Activated T-cell treated with anti-CD3 and anti-CD28 coated beads, Interleukin-2, amount 50 U/mL, for 48 hours (primary cell): ENCODE results near the gene FAM3A.

Experiments
- DNase-seq, 2 experiments: peaks; one replicate each; pipeline ENCODE4 v3.0.0-alpha.2; 2020

The FAM3A gene

DNA sequence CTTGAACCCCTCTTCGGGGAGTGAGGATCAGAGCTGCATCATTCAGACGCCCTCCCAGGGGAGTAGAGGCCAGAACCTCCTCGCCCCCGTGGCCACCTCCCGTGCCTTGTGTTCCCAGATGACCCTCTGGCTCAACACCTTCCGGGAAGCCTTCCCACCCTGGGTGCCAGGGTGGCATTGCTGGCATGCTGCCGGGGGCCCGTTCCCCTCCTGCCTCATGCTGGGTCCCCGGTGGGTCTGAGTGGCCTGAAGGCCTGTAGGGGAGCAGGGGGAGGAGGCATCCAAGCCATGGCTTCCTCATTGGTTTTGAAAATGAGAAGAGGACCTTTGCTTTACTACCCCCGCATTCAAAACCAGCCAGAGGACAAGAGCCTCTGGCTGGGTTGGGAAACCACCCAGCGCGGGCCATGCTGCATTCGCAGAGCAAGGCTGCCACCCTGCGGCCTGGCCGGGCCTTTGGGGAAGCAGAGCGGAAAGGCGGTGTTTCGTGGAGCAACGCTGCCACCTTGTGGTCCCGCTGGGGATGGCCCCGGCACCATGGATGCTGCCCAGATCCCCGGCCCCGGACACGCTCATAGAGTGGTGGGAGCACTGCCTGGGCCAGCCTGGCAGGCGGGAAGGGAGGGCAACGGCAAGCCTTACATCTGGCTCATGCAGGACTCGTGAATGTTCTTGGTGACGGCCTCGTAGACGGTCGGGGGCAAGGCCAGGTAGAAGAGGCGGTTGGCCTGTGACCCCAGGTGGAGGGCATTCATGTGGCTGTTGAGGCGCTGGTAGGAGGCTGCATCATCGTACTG is 18.7 kb upstream of the FAM3A start:
- DNase-seq, result peak; percentile 93 to 95

DNA sequence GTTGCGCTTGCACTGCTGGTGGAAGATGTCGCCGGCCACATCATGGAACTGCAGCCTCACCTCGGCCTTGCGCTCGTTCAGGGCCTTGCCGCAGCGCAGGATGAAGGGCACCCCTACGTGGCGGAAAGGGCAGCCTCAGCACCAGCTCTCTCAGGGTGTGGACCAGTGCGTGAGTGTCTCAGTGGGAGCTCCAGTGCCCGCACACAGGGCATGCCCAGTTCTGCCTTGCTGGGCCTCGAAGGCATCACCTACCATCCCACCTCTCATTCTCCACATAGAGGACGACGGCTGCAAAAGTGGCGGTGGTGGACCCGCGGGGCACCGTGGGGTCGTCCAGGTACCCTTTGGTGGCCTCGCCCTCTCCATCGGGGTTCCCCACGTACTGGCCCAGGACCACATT is 16.7 kb upstream of the FAM3A start:
- DNase-seq, result no peak

DNA sequence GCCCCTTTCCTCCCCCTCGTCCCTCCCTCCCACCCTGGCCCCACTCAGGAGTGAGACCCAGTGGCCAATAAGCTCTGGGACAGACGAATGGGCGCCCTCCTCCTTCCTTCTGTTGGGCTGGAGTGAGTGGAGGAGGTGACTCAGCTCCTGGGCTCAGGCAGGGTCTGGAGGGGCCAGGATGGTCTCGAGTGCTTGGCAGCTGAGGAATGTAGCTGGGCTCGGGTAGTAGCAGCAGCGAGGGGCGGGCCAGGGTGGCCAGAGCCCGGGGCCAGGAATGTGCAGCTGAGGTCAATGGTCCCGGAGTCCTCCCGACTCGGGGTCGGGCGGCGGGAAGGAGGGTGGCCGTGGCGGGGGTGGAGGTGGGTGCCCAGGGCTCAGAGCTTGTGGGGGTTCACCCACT is 15.6 kb upstream of the FAM3A start:
- DNase-seq, result no peak

- no peak for DNase-seq
These were observed 14.3 kb upstream of the FAM3A start for GRCh38 chrX:154530286-154530685.

- no peak for DNase-seq
These were observed 13.2 kb upstream of the FAM3A start for GRCh38 chrX:154529206-154529612.

- DNase-seq, result peak; percentile 73 to 76
These were observed 11.1 kb upstream of the FAM3A start for GRCh38 chrX:154526901-154527675.

GRCh38 chrX:154525606-154526490 is 9.8 kb upstream of the FAM3A start:
- DNase-seq, result no peak

GRCh38 chrX:154519389-154519788 is 3.4 kb upstream of the FAM3A start:
- DNase-seq, result no peak

DNA sequence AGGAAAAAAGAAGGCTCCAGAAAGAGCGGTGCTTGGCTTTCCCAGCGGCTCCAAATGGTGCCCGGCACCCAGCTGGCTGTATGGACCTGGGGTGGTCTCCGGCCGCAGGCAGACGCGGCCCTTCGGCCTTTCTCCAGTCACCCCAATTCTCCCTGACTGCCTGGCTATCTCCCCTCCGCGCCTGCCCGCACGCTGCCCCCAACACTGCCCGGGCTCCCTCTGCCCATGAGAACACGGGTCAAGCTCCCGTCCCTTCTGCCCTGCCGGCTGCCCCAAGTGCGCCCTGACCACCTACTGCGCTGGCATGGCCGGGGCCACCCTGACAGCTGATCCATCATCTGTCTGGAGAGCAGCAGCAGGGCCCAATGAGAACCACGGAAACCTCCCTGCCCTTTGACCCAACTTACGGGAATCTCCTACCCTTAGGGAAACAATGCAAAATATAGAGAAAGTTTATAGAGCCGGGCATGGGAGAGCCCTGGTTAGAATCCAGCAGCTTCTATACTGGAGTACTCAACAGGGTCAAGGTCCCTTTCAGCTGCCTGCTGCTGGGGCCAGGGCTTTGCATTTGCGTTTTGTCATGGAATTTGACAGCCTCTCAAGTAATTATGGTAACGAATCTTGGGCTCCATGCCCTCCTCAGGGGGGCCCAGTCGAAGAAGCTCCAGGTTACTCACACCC is 1.2 kb upstream of the FAM3A start:
- no peak for DNase-seq

- no peak for DNase-seq
These were observed 646 bp upstream of the FAM3A start for GRCh38 chrX:154516656-154517100.

- DNase-seq, result peak; percentile 45 to 49
These were observed 704 bp downstream of the FAM3A start for GRCh38 chrX:154515090-154515965.

- DNase-seq, result no peak
These were observed 2.3 kb downstream of the FAM3A start for GRCh38 chrX:154513716-154514115.

DNA sequence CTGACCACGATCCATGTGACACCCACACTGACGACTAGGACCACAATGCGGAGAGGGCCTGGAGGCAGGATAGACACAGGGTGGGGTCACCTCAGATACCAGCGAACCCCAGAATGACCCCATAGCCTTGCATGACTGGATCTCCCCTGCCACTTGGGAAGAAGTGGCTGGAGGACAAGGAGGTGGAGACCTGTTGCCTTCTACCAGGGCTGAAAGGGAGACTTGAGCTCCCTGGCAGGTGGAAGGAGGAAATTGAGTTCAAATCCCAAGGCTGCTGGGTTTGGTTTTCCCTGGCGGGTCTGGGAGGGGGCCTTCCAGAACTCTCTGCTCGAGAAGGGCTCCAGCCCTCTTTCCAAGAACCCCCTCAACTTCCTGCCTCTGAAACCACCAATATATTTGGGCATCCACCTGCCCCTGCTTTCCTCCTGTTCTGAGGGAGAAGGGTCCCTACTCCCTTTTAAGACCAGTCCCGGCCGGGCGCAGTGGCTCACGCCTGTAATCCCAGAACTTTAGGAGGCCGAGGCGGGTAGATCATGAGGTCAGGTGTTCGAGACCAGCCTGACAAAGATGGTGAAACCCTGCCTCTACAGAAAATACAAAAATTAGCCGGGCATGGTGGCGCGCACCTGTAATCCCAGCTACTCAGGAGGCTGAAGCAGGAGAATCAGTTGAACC is 3.0 kb downstream of the FAM3A start:
- DNase-seq, result no peak

DNA sequence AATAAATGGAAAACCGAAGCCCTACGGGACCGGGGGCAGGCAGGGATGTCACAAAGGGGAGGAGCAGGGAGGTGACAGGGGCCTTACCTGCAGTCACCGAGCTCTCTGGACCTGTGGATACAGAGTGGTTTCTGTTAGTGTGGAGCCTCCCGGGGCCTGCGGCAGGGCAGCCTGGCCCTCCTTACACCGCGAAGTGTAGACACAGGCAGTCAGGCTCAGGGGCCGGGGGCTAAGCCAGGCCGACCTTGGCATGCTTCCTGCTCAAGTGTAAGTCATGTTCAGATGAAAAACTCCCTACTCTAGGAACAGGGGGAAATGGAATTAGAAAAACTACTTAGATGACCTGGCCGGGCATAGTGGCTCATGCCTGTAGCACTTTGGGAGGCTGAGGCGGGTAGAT is 4.3 kb downstream of the FAM3A start:
- no peak for DNase-seq

GRCh38 chrX:154509455-154509854 is 6.6 kb downstream of the FAM3A start:
- DNase-seq, result no peak

DNA sequence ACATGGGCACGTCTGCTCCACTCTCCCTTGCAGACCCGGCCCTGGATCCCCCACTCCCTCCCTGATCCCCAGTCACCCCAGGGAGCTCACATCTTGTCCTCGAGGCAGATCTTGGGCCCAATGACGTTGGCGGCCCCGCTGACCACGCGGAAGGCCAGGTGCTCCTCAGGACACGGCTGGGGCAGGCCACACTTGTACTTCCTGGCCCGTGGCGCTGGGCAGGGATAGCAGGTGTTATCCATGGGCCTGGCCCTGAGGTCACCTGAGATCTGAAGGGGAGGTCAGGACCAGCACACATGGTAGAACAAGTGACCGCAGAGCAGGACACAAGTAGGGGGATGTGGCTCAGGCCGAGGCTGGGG is 7.7 kb downstream of the FAM3A start:
- no peak for DNase-seq

DNA sequence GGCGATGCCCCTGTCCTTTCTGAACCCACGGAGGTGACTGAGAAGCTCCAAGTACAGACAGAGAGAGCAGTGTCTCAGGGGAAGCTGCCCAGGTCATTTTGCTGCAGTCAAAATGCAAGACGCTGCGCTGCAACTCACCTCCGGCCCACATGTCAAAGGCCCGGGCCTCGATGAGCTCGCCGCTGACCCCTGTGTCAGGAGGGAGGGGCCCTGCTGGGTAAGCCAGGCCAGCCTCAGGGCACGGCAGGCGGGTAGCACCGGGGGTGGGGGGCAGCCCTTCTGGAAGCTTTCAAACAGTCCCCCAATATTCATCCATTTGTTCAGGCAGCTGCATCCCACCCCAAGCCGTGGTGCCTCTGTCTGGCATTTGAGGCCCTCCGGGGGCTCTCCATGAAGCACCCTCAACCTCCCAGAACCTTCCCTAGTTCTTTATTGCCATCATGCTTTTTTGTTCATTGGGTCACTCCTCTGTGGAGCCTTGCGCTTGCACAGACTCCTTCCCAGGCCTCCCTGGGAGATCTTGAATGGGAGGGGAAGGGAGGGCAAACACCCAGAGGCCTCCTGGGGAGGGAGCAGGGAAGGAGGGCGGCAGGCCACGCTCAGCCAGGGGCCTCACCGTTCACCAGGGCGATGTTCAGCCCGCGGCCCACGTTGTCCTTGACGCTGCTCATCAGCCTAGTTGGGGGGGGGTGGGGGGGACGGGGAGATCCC is 8.2 kb downstream of the FAM3A start:
- no peak for DNase-seq

- no peak for DNase-seq
These were observed 9.3 kb downstream of the FAM3A start for GRCh38 chrX:154506483-154507332.

DNA sequence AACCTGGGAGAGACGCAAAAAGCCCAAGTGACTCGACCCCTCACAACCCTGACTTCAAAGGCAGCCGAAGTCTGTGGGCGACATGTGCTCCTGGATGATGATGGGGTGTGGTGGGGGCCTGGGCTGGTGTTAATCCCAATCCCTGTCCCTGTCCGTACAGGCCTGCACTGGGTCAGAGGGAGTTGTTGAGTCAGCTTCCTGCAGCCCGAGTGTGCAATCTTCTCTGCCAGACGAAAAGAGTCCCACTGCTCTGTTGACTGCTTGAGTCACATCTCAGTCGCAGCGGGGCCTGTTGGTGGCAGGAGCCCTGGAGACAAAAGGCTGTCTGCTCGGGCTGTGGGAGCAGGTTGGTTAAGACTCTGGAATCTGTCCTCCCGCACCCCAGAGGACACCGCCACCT is 10.3 kb downstream of the FAM3A start:
- DNase-seq, result no peak
